GM10248 (cell line): ENCODE data around the gene NEK6.

Experiments used
- CTCF ChIA-PET: fragments of 300-600 bp; sonication (Branson Sonifier 250); formaldehyde crosslinking; extraction: SDS; loops from one replicate; lab custom pipeline; 2021; ENCODE audit warnings: antibody characterized with exemption; lab: Yijun Ruan, JAX
- POLR2A ChIA-PET: fragments of 350-650 bp; sonication (Branson Sonifier 250); formaldehyde crosslinking; extraction: SDS; loops from one replicate; lab custom pipeline; 2020; ENCODE audit warnings: antibody characterized with exemption; lab: Yijun Ruan, JAX
- DNase-seq: peaks from one replicate; pipeline ENCODE4 v3.0.0; 2012; ENCODE audit errors: extremely low spot score
- TF ChIP-seq, protein P1 (sequence below): IDR thresholded peaks from 2 replicates; pipeline ENCODE4 v1.5.1; 2012; ENCODE audit warnings: mild to moderate bottlenecking, low read depth; ENCODE audit errors: extremely low read depth, missing control alignments, control extremely low read depth

The NEK6 gene

DNA sequence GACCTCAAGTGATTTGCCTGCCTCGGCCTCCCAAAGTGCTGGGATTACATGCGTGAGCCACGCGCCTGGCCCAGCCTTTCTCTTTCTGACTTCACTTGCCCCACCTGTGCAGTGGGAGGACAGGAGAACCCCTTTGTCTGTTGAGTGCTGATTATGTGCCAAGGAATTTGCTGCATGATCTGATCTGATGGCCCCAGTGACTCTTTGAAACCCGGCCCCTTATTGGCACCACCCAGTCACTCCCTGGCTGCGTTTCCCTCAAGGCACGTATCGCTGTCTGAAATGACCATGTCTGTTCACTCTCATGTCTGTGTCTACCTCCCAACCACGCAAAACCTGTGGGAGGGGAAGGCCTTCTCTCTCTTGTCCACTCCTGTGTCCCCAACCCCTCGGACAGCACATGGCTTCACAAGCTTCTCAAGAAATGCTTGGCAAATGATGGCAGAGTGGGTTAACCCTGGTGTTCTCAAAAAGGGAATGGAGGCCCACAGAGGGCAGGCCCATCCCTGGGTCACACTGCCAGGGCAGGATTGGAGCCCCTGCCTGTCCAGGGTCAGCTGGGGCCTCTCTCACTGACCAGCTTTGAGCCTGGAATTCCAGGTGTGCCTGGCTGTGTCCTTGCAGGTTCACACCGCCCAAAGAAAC lies 21.9 kb downstream of the NEK6 start:
- no peak for DNase-seq
- TF ChIP-seq, protein P1, sequence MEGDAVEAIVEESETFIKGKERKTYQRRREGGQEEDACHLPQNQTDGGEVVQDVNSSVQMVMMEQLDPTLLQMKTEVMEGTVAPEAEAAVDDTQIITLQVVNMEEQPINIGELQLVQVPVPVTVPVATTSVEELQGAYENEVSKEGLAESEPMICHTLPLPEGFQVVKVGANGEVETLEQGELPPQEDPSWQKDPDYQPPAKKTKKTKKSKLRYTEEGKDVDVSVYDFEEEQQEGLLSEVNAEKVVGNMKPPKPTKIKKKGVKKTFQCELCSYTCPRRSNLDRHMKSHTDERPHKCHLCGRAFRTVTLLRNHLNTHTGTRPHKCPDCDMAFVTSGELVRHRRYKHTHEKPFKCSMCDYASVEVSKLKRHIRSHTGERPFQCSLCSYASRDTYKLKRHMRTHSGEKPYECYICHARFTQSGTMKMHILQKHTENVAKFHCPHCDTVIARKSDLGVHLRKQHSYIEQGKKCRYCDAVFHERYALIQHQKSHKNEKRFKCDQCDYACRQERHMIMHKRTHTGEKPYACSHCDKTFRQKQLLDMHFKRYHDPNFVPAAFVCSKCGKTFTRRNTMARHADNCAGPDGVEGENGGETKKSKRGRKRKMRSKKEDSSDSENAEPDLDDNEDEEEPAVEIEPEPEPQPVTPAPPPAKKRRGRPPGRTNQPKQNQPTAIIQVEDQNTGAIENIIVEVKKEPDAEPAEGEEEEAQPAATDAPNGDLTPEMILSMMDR: no peak
- POLR2A ChIA-PET: no interaction called here
- CTCF ChIA-PET: interaction anchor here (0.9 to 1.4 kb wide), 2 partner anchors 11 to 153 kb away, joined by 3 read pairs; no protein-coding TSS in a partner anchor

- TF ChIP-seq, protein P1: no peak
- POLR2A ChIA-PET: no interaction called here
- DNase-seq: no peak
- CTCF ChIA-PET: interaction anchor here (0.9 to 1.4 kb wide), 2 partner anchors 11 to 154 kb away, joined by 3 read pairs; no protein-coding TSS in a partner anchor
These were observed 22.5 kb downstream of the NEK6 start for GRCh38 chr9:124280176-124280691.

DNA sequence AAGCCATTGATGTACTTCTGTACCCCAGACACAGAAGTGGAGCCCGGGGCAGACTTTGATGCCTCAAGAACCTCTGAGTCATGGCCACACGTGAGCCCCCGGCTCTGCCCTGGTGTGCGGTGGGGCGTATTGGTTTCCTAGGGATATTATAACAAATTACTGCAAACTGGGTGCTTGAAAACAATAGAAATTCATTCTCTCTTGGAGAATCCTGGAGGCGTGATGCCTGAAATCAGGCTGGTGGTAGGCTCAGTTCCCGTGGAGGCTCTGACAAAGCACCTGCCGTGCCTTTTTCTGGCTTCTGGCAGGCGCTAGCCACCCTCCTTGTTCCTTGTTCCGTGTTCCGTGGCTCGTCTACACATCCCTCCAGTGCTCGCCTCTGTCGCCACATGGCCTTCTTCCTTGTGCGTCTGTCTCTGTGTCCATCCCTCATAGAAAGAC lies 24.2 kb downstream of the NEK6 start:
- TF ChIP-seq, protein P1: no peak
- ChIA-PET POLR2A (interaction anchor here (0.6 to 0.7 kb wide), 2 partner anchors 15 to 18 kb away, joined by 6 to 10 read pairs; no protein-coding TSS in a partner anchor), CTCF (no interaction called here)

GRCh38 chr9:124282442-124283227 lies 24.9 kb downstream of the NEK6 start:
- no peak for DNase-seq
- CTCF ChIA-PET: no interaction called here
- POLR2A ChIA-PET: no interaction called here
- TF ChIP-seq, protein P1: no peak

More for the DNA sequence above, 24.2 kb downstream of the NEK6 start:
- DNase-seq: no peak

GRCh38 chr9:124283228-124283814 lies 25.6 kb downstream of the NEK6 start:
- ChIA-PET CTCF (no interaction called here), POLR2A (no interaction called here)
- TF ChIP-seq, protein P1: no peak
- no peak for DNase-seq

- no peak for DNase-seq
- CTCF ChIA-PET: no interaction called here
- TF ChIP-seq, protein P1: no peak
- POLR2A ChIA-PET: no interaction called here
These were observed 26.6 kb downstream of the NEK6 start for GRCh38 chr9:124284237-124284831.
